ENCODE results near the gene JMJD8.
A peak's percentile ranks its signal among the peaks of the same experiment; 100 is the strongest.

- TF ChIP-seq CTCF (IDR thresholded peaks at IDR 0.05), result peak in 1 of 5 experiments; percentile 12
- TF ChIP-seq EP300 (IDR thresholded peaks at IDR 0.05), result no peak
- TF ChIP-seq POLR2A (IDR thresholded peaks at IDR 0.05), result no peak
Observed at GRCh38 chr16:685967-686366, 1.8 kb upstream of the JMJD8 start.

All from tibial nerve (tissue), 4 donors.